ENCODE results near the gene GFOD1. TPM values are rescaled to one million over a fixed set of nuclear protein-coding genes. Genes with fewer than 3 reads are reported as not detected.
A peak's percentile ranks its signal among the peaks of the same experiment; 100 is the strongest.

The GFOD1 gene
- 32.2 TPM for total RNA-seq

DNA sequence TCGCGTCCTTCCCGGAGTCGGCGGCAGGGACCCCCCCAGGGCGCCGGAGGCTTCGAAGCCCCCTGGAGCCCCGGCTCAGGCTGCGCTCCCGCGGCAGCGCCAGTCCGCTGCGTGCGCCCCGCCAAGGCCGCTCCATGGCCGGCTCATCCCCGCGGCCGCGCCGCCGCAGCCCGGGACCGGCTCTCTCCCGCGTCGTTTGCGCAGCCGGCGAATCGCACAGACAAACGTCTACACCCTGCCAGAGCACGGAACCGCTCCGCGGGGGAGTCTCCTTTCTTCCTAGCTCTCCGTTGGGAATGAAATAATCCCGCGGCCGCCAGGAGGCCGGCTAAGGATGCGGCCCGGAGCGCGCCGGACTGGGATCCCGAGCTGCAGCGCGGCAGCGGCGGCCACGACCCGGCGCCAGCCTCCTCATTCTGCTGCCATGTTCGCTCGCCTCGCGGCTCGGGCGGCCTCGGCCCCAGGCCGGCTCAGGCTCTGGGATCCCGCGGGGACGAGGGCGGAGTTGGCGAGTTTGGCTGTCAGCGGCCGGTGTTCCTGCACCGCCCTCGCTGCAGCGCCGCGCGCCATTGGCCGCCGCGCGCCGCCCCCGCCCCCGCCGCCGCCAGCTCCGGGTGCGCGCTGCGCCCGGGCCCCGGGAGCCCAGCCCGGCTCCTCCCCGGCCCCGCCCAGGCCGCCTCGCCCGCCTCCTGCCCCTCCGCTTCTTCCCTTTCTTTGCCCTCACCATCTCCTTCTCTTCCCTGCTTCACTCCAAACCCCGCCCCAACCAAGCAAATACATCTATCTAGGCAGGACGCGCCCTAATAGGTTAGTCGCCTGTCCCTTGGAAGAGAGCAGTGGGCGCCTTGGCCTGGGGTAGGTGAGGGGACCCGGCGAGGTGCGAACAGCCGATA is at the start of gene GFOD1:
Gene GFOD1 (minus strand): TSS at position 479 of the 893 bp plus-strand sequence. CDS start 710 bp downstream, outside the sequence.
- DNase-seq (ENCODE audit: low spot score in 2 of 2) (peak; percentile 90 to 94), FAIRE-seq (no peak)

DNA sequence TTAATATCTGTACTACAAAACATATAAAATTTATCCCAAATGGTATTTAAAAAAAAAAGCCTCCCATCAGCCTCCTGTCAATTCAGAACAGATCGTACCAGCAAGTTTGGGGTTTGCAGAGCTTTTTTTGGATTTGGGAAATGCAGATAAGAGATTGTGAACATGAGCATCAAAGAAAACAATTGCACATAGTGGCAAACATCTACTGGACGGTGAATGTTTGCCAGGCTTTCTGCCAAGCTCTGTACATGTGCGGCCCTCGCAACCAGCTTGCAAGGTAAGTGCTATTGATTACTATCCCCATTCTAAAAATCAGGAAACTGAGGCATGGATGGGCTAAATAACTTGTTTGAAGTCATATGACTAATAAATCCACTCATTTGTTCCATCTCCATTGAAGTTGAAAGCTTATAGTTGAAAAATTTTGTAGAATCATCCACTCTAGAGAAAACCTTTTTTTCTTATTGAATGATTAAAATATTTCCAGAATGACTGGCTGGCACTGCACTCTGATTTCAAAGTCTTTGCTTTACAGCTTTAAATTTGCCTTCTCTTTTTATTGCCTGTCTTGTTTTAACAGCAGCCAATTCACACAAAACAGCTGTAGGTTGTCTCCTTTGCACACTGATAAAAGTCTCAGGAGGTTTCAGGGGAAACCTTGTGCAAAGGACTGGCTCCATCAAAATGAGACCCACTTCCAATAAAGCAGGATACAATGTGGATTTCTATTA is 49.6 kb upstream of the GFOD1 start:
- DNase-seq (ENCODE audit: low spot score in 2 of 2) (no peak), FAIRE-seq (no peak)

- FAIRE-seq = no peak
- no peak for DNase-seq (ENCODE audit: low spot score in 2 of 2)
Measured at GRCh38 chr6:13535306-13535705, 47.9 kb upstream of the GFOD1 start.

- DNase-seq (ENCODE audit: low spot score in 2 of 2) (no peak), FAIRE-seq (no peak)
Measured at GRCh38 chr6:13534536-13534935, 47.1 kb upstream of the GFOD1 start.

DNA sequence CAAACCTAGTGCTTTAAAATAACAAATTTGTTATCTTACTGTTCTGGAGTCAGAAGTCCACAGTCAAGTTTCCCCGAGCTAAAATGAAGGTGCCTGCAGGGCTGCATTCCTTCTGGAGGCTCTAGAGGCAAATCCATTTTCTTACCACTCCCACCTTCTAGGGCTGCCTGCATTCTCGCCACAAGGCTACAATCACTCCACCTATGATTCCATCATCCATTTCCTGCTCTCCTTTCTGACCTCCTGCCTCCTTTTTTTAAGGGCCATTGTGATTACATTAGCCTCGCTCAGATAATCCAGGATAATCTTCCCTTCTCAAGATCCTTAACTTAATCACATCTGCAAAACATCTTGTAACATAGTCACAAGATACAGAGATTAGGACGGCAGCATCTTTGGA is 44.6 kb upstream of the GFOD1 start:
- DNase-seq (ENCODE audit: low spot score in 2 of 2) (no peak), FAIRE-seq (no peak)

DNA sequence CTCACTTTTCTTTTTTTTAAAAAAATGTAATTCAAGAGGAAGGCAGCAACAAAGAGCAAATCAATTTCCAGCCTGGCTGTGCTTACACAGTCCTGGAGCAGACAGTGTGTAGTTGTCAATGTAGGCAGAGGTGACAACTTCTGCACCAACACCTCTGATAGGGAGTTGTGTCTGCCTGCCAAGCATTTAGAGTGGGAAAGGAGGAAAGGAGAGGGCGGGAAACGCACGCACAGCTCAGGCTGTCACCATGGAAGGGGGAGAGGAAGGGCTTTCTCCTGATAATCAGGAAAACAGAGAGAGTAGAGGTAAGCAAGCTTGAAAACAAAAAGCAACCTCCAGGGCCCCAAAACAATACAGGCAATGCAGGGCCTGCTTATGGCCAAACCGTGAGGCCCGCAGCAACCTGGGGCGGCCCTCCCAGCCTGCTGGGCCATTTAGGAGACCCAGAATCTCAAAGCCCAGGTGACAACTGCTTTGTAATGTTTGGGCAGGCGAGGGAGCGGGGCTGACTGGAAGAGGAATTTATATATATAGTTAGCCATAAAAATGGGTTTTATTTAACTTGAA is 41.5 kb upstream of the GFOD1 start:
- FAIRE-seq = no peak
- DNase-seq (ENCODE audit: low spot score in 2 of 2) = no peak

DNA sequence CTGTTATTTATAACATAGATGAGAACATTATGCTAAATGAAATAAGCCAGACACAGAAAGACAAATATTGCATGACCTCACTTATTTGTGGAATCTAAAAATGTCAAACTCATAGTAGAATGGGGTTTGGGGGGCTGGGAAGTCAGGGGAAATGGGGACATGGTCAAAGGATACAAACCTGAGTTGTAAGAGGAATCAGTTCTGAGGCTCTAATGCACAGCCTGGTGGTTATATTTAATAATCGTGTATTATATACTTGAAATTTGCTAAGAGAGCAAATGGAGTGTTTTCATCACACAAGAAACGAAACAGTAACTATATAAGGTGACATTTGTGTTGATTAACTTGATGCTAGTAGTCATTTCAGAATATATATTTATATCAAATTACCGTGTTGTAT is 40.8 kb upstream of the GFOD1 start:
- FAIRE-seq = no peak
- no peak for DNase-seq (ENCODE audit: low spot score in 2 of 2)

DNA sequence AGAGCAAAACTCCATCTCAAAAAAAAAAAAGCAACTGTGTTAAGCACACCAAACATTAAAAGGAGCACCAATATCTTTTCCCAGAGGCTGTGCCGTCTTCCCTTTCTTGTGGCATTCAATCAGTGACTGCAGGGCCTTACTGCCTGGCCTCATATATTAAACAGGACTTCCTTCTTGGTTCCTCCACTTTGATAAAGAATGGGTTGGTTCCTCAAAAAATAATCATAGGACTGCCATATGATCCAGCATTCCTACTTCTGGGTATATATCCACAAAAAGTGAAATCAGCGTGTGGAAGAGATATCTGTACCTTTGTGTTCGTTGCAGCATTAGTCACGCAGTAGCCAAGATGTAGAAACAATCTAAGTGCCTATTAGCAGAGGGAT is 40.3 kb upstream of the GFOD1 start:
- DNase-seq (ENCODE audit: low spot score in 2 of 2) (no peak), FAIRE-seq (no peak)

DNA sequence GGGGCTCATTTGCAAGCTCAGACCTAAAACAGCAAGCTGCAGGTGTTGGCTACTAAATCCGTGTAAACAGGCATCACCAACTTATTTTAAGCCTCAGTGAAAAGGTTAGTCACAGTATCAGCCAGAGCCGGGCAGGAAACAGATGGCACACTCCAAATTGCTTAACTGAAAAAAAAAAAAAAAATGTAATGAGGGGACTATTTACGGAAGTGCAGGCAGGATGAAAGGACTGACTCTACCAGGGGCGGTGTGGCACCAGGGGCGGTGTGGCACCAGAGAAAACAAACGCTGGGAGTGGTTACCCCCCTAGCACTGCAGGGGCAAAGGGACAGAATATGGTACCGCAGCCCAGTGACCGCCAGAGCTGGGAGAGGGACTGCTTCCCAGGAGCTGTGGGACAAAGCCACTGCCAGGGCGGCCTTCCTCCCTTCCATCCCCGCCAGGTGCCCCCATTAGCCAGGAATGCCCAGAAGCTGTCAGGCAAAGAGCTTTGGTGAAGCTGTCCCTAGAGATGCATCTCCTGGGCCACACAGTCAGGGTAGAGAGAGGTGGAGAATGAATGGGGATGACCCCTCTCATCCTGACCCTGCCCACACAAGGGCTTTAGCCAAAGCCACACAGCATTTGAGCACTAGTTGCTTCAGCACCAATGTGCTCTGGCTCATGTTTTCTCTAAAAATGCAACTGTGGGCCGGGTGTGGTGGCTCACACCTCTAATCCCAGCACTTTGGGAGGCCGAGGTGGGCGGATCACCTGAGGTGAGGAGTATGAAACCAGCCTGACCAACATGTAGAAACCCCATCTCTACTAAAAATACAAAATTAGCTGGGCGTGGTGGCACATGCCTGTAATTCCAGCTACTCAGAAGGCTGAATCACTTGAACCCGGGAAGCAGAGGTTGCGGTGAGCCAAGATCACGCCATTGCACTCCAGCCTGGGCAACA is 39.6 kb upstream of the GFOD1 start:
- DNase-seq (ENCODE audit: low spot score in 2 of 2) = peak in 1 of 2 donors; percentile 37
- no peak for FAIRE-seq

GRCh38 chr6:13526357-13526726 is 38.9 kb upstream of the GFOD1 start:
- FAIRE-seq (no peak), DNase-seq (ENCODE audit: low spot score in 2 of 2) (no peak)

DNA sequence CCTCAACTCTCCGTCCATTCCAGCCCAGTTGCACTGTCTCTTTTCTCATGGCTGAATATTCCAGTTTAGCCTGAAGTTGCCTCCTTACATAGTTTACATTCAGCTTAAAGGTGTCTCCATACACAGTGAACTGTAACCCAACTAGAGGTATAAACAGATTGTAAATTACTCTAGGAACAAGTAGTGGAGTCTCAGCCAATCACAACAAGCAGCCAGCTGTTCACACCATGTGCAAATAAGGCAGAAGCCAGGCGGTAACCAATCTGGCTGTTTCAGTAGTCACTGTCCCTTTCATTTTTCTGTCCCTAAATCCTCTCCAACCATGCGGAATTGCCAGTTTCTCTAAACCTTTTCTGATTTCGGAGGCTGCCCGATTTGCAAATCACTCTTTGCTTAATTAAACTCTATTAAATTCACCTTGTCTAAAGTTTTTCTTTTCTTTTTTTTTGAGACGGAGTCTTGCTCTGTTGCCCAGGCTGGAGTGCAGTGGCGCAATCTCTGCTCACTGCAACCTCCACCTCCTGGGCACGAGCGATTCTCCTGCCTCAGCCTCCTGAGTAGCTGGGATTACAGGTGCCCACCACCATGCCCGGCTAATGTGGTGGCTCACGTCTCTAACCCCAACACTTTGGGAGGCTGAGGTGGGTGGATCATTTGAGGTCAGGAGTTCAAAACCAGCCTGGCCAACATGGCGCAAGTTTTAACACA is 37.6 kb upstream of the GFOD1 start:
- FAIRE-seq (no peak), DNase-seq (ENCODE audit: low spot score in 2 of 2) (no peak)

DNA sequence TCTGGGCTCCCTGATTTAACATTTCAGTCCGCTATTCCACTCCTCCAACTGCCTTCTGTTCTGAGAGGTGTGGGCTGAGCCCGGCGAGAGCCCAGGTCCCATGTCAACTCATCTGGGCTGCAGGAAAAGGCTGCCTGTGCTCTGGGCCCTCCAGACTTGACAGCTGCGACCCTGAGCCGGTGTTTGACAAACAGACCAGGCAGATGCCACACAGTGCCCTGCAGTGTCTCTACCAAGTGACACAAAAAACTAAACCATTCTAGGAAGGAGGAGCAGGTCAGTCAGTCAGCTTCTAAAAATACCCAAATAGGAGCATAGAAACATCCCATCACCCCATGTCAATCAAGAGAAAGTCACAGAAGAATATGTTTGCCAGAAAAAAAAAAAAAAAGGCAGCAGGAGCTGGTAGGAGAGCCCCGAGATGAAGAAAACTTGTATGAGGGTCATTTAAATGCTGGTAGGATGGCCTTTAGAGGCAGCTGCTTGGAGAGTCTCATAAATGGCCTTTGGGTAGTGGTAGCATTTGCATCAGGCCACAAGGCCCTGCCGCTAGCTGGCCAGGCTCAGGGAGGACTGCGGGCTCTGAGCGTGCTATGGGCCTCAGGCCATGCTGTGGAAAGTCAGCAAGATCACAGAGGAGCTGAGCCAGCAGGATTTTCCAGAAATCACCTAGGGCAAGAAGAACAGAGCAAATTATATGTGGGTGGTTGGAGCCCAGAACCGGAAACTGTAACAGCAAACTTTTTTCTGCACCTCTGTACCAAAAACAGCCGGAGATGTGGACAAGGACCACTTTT is 36.6 kb upstream of the GFOD1 start:
- FAIRE-seq (no peak), DNase-seq (ENCODE audit: low spot score in 2 of 2) (no peak)

DNA sequence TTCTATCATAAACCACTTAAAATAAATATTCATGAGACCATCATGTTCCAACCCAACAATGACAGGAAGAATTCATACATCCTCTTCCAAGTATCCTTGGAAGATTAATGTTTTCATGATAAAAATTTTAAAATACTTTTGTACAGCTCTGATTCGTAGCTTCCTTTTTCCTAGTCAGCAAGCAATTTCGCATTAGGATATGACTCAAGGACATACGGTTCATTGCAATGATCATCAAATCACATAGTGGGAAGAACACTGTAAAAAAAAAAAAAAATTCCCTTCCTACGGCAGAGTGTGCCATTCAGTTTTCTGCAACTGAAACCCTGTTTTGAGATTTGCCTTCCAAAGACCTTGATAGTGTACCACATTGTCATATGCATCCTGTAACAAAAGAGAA is 35.3 kb upstream of the GFOD1 start:
- no peak for DNase-seq (ENCODE audit: low spot score in 2 of 2)
- no peak for FAIRE-seq

GRCh38 chr6:13519839-13520238 is 32.4 kb upstream of the GFOD1 start:
- FAIRE-seq (no peak), DNase-seq (ENCODE audit: low spot score in 2 of 2) (no peak)

DNA sequence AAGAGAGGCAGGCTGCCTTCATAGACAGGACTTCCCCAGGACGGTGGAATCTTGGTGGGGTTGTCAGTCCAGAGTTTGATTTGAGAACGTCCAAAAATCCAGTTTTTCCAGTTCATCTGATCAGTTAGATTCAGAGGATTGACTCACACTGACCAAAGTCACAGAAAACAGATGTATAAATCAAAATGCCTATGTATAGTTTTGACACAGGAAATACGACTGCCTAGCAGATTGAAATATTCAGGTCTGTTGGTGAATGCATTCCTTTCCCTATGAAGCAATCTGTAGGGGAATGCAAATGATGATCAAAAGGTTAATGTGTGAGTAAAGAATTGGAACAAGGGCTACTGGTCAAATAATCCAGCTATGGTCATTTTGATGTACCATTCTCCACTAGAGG is 29.7 kb upstream of the GFOD1 start:
- DNase-seq (ENCODE audit: low spot score in 2 of 2) = no peak
- no peak for FAIRE-seq

DNA sequence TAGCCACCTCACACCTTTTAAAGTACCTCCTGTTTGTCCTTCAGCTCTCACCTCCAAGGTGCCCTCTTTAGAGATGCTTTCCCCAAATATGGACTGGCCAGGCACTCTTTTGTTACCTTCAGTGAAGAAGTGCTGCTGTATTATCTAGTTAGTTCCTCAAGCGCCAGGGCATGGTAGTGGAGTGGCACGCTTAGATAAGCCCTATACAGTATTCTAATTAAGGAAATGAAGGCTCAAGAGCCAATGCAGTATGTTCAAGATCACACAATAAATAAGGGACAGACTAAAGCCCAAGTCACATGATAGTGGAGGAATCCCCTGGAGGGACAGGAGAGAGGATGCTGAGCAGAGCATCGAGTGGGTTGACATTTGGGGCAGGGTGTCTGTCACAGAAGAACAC is 28.5 kb upstream of the GFOD1 start:
- no peak for FAIRE-seq
- DNase-seq (ENCODE audit: low spot score in 2 of 2) = no peak

DNA sequence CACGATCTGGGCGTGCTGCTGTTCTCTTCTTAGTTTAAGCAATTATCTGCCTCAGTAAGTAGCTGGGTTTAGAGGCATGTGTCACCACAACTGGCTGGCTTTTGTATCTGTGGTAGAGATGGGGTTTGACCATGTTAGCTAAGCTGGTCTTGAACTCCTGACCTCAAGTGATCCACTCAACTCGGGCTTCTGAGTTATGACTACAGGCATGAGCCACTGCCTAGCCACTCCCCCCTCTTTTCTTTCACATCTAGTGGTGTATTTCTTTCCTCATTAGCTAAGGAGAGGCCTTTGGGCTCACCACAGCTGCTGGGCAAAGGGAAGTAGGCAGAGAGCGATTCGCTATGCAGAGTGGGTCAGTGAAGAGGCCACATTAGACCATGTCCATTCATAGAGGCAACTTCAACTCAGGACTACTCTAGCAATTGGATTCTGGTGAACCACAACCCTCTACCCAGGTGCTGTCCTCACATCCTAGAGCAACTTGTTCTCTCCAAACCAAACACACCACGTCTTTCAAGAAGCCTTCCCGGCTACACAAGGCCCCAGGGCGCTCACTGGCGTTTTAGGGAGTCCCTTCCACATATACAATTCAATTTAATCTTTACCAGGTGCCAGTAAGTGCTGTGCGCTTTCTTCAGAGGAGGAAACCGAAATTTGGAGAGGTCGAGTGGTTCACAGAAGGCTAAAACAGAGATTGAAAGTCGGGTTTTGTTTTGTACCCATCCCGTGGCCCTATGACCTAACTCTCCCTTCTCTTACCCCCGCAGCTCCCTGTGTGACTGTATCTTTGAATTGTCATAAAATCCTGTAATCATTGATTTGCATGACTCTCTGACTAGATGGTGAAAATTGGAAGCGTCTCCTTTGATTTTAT is 26.5 kb upstream of the GFOD1 start:
- no peak for DNase-seq (ENCODE audit: low spot score in 2 of 2)
- FAIRE-seq = no peak

DNA sequence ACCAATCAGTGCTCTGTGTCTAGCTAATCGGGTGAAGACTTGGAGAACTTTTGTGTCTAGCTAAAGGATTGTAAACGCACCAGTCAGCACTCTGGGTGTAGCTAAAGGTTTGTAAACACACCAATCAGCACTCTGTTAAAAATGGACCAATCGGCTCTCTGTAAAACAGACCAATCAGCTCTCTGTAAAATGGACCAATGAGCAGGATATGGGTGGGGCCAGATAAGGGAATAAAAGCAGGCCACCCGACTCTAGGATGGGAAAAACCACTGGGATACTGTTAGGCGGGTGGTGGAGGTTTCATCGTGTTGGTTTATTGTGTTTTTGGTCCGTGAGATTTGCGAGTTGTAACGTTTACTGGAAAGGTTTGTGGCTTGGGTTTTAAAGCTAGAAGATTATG is 25.5 kb upstream of the GFOD1 start:
- no peak for FAIRE-seq

More for the DNA sequence above, 25.5 kb upstream of the GFOD1 start:
- no peak for DNase-seq (ENCODE audit: low spot score in 2 of 2)

All from frontal cortex (tissue), 4 donors.